HEK293 (cell line): ENCODE measurements around the gene XPO5.

Experiments used
- FEZF1 ChIP-seq: fragments of 450-650 bp; formaldehyde crosslinking; IDR thresholded peaks from 2 replicates; pipeline ENCODE4 v1.5.1; 2016; ENCODE audit warnings: missing biosample characterization, missing genetic modification characterization
- GLI4 ChIP-seq: fragments of 450-650 bp; formaldehyde crosslinking; IDR thresholded peaks from 2 replicates; pipeline ENCODE4 v1.5.1; 2016; ENCODE audit warnings: missing biosample characterization, missing genetic modification characterization
- IKZF3 ChIP-seq: fragments of 450-650 bp; IDR thresholded peaks from 2 replicates; pipeline ENCODE4 v1.5.0; 2018; ENCODE audit warnings: missing biosample characterization, mild to moderate bottlenecking, missing genetic modification characterization, moderate library complexity
- KLF16 ChIP-seq: fragments of 450-650 bp; formaldehyde crosslinking; IDR thresholded peaks from 2 replicates; pipeline ENCODE4 v1.5.1; 2017; ENCODE audit warnings: missing biosample characterization, missing genetic modification characterization
- MZF1 ChIP-seq: fragments of 450-650 bp; formaldehyde crosslinking; IDR thresholded peaks from 2 replicates; pipeline ENCODE4 v1.5.1; 2017; ENCODE audit warnings: missing biosample characterization, missing genetic modification characterization, borderline replicate concordance
- OSR2 ChIP-seq: fragments of 450-650 bp; formaldehyde crosslinking; IDR thresholded peaks from 2 replicates; pipeline ENCODE4 v1.5.1; 2016; ENCODE audit warnings: missing biosample characterization, missing genetic modification characterization
- PRDM4 ChIP-seq: fragments of 450-650 bp; formaldehyde crosslinking; IDR thresholded peaks from 2 replicates; pipeline ENCODE4 v1.5.1; 2017; ENCODE audit warnings: missing biosample characterization, missing genetic modification characterization
- SCRT1 ChIP-seq: fragments of 450-650 bp; formaldehyde crosslinking; IDR thresholded peaks from 2 replicates; pipeline ENCODE4 v1.5.1; 2016; ENCODE audit warnings: missing biosample characterization, missing genetic modification characterization, borderline replicate concordance
- SETDB1 ChIP-seq: IDR thresholded peaks from one replicate; pipeline ENCODE4 v1.6.1; 2017; ENCODE audit warnings: mild to moderate bottlenecking, low read length, moderate library complexity, mixed read lengths; ENCODE audit not compliant: insufficient read length
- SP3 ChIP-seq: fragments of 450-650 bp; formaldehyde crosslinking; IDR thresholded peaks from 2 replicates; pipeline ENCODE4 v1.5.1; 2016; ENCODE audit warnings: missing biosample characterization, missing genetic modification characterization
- SP7 ChIP-seq: fragments of 450-650 bp; formaldehyde crosslinking; IDR thresholded peaks from 2 replicates; pipeline ENCODE4 v1.5.1; 2016; ENCODE audit warnings: missing biosample characterization, missing genetic modification characterization
- YY2 ChIP-seq: fragments of 450-650 bp; formaldehyde crosslinking; IDR thresholded peaks from 2 replicates; pipeline ENCODE4 v1.5.1; 2016; ENCODE audit warnings: missing biosample characterization, missing genetic modification characterization
- ZEB2 ChIP-seq: fragments of 450-650 bp; formaldehyde crosslinking; IDR thresholded peaks from 2 replicates; pipeline ENCODE4 v1.5.1; 2016; ENCODE audit warnings: missing biosample characterization, missing genetic modification characterization
- ZFP37 ChIP-seq: fragments of 450-650 bp; formaldehyde crosslinking; IDR thresholded peaks from 2 replicates; pipeline ENCODE4 v1.5.1; 2016; ENCODE audit warnings: missing biosample characterization, missing genetic modification characterization
- ZNF121 ChIP-seq: fragments of 450-650 bp; formaldehyde crosslinking; IDR thresholded peaks from 2 replicates; pipeline ENCODE4 v1.5.1; 2016; ENCODE audit warnings: missing biosample characterization, missing genetic modification characterization
- ZNF138 ChIP-seq: fragments of 450-650 bp; formaldehyde crosslinking; IDR thresholded peaks from 2 replicates; pipeline ENCODE4 v1.5.1; 2016; ENCODE audit warnings: missing biosample characterization, missing genetic modification characterization, borderline replicate concordance
- ZNF140 ChIP-seq: fragments of 450-650 bp; formaldehyde crosslinking; IDR thresholded peaks from 2 replicates; pipeline ENCODE4 v1.5.1; 2016; ENCODE audit warnings: missing biosample characterization, missing genetic modification characterization
- ZNF184 ChIP-seq: fragments of 450-650 bp; IDR thresholded peaks from 2 replicates; pipeline ENCODE4 v1.5.1; 2018; ENCODE audit warnings: missing biosample characterization, mild to moderate bottlenecking, missing genetic modification characterization
- ZNF324 ChIP-seq: fragments of 450-650 bp; formaldehyde crosslinking; IDR thresholded peaks from 2 replicates; pipeline ENCODE4 v1.5.1; 2016; ENCODE audit warnings: missing biosample characterization, missing genetic modification characterization
- ZNF366 ChIP-seq: fragments of 450-650 bp; formaldehyde crosslinking; conservative IDR thresholded peaks from 2 replicates; pipeline ENCODE4 v1.5.1; 2016; ENCODE audit warnings: missing biosample characterization, missing genetic modification characterization
- ZNF394 ChIP-seq: fragments of 450-650 bp; formaldehyde crosslinking; IDR thresholded peaks from 2 replicates; pipeline ENCODE4 v1.5.1; 2016; ENCODE audit warnings: missing biosample characterization, missing genetic modification characterization, mild to moderate bottlenecking, moderate library complexity, borderline replicate concordance
- ZNF416 ChIP-seq: fragments of 450-650 bp; formaldehyde crosslinking; IDR thresholded peaks from 2 replicates; pipeline ENCODE4 v1.5.1; 2016; ENCODE audit warnings: missing biosample characterization, missing genetic modification characterization
- ZNF514 ChIP-seq: fragments of 450-650 bp; formaldehyde crosslinking; IDR thresholded peaks from 2 replicates; pipeline ENCODE4 v1.5.1; 2016; ENCODE audit warnings: missing biosample characterization, missing genetic modification characterization
- ZNF629 ChIP-seq: fragments of 450-650 bp; formaldehyde crosslinking; IDR thresholded peaks from 2 replicates; pipeline ENCODE4 v1.5.1; 2017; ENCODE audit warnings: missing biosample characterization, missing genetic modification characterization
- ZNF660 ChIP-seq: fragments of 450-650 bp; IDR thresholded peaks from 2 replicates; pipeline ENCODE4 v1.5.1; 2018; ENCODE audit warnings: missing biosample characterization, mild to moderate bottlenecking, missing genetic modification characterization
- ZNF692 ChIP-seq: fragments of 450-650 bp; formaldehyde crosslinking; IDR thresholded peaks from 2 replicates; pipeline ENCODE4 v1.5.1; 2016; ENCODE audit warnings: missing biosample characterization, missing genetic modification characterization
- ZNF785 ChIP-seq: fragments of 450-650 bp; formaldehyde crosslinking; IDR thresholded peaks from 2 replicates; pipeline ENCODE4 v1.5.1; 2016; ENCODE audit warnings: missing biosample characterization, missing genetic modification characterization
- ZSCAN18 ChIP-seq: fragments of 450-650 bp; formaldehyde crosslinking; IDR thresholded peaks from 2 replicates; pipeline ENCODE4 v1.5.1; 2016; ENCODE audit warnings: missing biosample characterization, missing genetic modification characterization
- TF ChIP-seq, protein P1 (sequence below): fragments of 450-650 bp; formaldehyde crosslinking; IDR thresholded peaks from 2 replicates; pipeline ENCODE4 v1.5.1; 2017; ENCODE audit warnings: missing biosample characterization, missing genetic modification characterization
- TF ChIP-seq, protein P2 (sequence below): fragments of 450-650 bp; formaldehyde crosslinking; IDR thresholded peaks from 2 replicates; pipeline ENCODE4 v1.5.1; 2016; ENCODE audit warnings: missing biosample characterization, missing genetic modification characterization, low read depth
- TF ChIP-seq, protein P3 (sequence below): fragments of 450-650 bp; formaldehyde crosslinking; IDR thresholded peaks from 2 replicates; pipeline ENCODE4 v1.5.0; 2017; ENCODE audit warnings: missing biosample characterization, missing genetic modification characterization, borderline replicate concordance

Gene XPO5

DNA sequence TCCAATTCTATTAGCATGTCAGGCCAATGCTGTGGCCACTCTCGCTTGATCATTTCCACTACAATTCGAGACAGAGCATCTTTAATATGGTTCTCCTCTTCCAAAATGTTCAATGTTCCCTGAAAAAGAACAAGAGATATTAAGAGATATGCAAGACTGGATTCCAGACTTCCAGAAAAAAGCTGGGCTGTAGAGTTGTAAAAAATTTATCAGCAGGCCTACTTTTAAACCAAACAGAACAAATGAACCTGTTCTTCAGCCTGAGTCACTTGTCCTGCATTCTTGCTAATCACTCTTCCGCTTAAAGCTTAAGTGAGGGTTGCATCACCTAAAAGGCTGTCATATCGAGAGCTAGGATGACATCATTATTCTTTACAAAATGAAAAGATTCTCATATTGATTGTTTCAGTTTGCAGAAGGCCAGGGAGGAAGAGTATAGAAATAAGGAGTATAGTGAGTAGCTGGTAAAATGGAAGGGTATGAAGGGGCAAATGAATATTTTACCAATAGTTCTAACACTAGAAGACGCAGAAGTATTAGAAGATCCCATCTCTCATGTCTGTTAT is 4.9 kb downstream of the XPO5 start (continued):
- TF ChIP-seq SETDB1: no peak
- no peak for TF ChIP-seq FEZF1 (tag by site-specific recombination)
- peak; percentile 87 for TF ChIP-seq ZNF629 (tag by site-specific recombination)
- no peak for TF ChIP-seq SCRT1 (tag by site-specific recombination)
- TF ChIP-seq ZNF121: no peak
- TF ChIP-seq ZNF140 (tag by site-specific recombination): no peak
- TF ChIP-seq YY2 (tag by site-specific recombination): no peak
- no peak for TF ChIP-seq ZSCAN18 (tag by site-specific recombination)
- TF ChIP-seq ZNF184: 0 out of 2 replicates have a peak, but pooled peaks have one; percentile 16
- TF ChIP-seq ZNF324: no peak; the same call in 1 of the 2 replicates
- no peak for TF ChIP-seq IKZF3
- peak; percentile 78; the same call in 1 of the 2 replicates for TF ChIP-seq ZEB2
- no peak for TF ChIP-seq PRDM4 (tag by site-specific recombination)
- TF ChIP-seq SP7 (tag by site-specific recombination): peak; percentile 73
- TF ChIP-seq, protein P1, sequence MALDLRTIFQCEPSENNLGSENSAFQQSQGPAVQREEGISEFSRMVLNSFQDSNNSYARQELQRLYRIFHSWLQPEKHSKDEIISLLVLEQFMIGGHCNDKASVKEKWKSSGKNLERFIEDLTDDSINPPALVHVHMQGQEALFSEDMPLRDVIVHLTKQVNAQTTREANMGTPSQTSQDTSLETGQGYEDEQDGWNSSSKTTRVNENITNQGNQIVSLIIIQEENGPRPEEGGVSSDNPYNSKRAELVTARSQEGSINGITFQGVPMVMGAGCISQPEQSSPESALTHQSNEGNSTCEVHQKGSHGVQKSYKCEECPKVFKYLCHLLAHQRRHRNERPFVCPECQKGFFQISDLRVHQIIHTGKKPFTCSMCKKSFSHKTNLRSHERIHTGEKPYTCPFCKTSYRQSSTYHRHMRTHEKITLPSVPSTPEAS (tag by site-specific recombination): no peak
- TF ChIP-seq ZNF416 (tag by site-specific recombination): no peak
- TF ChIP-seq ZNF785 (tag by site-specific recombination): no peak
- TF ChIP-seq ZNF692: peak; percentile 59
- TF ChIP-seq ZNF366 (tag by site-specific recombination): 0 out of 2 replicates have a peak, but pooled peaks have one; percentile 59
- TF ChIP-seq ZFP37 (tag by site-specific recombination): no peak
- TF ChIP-seq ZNF138: no peak
- TF ChIP-seq ZNF660 (tag by site-specific recombination): peak; percentile 98
- peak; percentile 48; the same call in 1 of the 2 replicates for TF ChIP-seq ZNF394
- no peak for TF ChIP-seq OSR2 (tag by site-specific recombination)
- no peak for TF ChIP-seq ZNF514 (tag by site-specific recombination)
- no peak for TF ChIP-seq GLI4
- TF ChIP-seq, protein P2, sequence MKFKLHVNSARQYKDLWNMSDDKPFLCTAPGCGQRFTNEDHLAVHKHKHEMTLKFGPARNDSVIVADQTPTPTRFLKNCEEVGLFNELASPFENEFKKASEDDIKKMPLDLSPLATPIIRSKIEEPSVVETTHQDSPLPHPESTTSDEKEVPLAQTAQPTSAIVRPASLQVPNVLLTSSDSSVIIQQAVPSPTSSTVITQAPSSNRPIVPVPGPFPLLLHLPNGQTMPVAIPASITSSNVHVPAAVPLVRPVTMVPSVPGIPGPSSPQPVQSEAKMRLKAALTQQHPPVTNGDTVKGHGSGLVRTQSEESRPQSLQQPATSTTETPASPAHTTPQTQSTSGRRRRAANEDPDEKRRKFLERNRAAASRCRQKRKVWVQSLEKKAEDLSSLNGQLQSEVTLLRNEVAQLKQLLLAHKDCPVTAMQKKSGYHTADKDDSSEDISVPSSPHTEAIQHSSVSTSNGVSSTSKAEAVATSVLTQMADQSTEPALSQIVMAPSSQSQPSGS (tag by site-specific recombination): peak; percentile 93
- TF ChIP-seq, protein P3, sequence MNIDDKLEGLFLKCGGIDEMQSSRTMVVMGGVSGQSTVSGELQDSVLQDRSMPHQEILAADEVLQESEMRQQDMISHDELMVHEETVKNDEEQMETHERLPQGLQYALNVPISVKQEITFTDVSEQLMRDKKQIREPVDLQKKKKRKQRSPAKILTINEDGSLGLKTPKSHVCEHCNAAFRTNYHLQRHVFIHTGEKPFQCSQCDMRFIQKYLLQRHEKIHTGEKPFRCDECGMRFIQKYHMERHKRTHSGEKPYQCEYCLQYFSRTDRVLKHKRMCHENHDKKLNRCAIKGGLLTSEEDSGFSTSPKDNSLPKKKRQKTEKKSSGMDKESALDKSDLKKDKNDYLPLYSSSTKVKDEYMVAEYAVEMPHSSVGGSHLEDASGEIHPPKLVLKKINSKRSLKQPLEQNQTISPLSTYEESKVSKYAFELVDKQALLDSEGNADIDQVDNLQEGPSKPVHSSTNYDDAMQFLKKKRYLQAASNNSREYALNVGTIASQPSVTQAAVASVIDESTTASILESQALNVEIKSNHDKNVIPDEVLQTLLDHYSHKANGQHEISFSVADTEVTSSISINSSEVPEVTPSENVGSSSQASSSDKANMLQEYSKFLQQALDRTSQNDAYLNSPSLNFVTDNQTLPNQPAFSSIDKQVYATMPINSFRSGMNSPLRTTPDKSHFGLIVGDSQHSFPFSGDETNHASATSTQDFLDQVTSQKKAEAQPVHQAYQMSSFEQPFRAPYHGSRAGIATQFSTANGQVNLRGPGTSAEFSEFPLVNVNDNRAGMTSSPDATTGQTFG (tag by site-specific recombination): no peak
- no peak for TF ChIP-seq MZF1 (tag by site-specific recombination)
- peak; percentile 23; the same call in 1 of the 2 replicates for TF ChIP-seq SP3 (tag by site-specific recombination)
- no peak for TF ChIP-seq KLF16 (tag by site-specific recombination)
